Measurements from ENCODE around the gene NPW.
"Not testable (repeated sequence)": the region's sequence is repeated elsewhere in the genome, so short reads cannot be mapped to it uniquely, and the experiment has no call there.

The NPW gene

DNA sequence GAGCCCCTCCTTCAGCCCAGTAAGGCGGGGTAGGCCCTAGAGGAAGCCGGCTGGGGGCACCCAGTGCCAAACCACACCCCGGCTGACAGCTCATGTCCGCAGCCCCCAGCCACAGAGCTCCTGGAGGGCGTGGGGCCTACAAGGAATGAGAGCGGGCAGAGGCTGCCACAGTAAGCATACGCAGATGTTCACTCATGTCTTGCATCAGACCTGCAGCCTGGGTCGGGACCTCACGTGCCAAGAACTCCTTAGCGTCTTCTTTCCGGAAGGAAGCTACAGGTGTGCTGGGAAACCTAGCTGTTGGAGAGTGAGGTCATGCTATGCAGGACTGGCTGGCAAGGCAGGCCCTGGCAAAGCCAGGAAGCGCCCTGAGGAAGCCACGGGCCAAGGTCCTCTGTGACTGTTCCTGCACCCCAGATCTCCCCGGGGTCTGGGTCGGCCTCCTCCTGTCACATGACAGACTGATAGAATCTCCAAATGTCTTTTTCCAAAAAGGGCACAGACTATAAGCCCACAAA is 11.5 kb upstream of the NPW start:
- H3K9ac ChIP-seq (ENCODE audit: insufficient read length) = peak overlapping the region; percentile 98
- TF ChIP-seq EZH2 (IDR thresholded peaks at IDR 0.05) (no peak), FOXP2 (optimal IDR thresholded peaks at IDR 0.05; ENCODE audit: control extremely low read depth, extremely low read length, insufficient read depth) (no peak), POLR2AphosphoS5 (IDR thresholded peaks at IDR 0.05; ENCODE audit: borderline replicate concordance, low read depth, low read length) (no peak)
- peaks cover 14% of the 10 kb centered on the region; the same call in 1 of the 2 replicates for H3K36me3 ChIP-seq (ENCODE audit: insufficient read depth, low read length)
- H3K27ac ChIP-seq = peak overlapping the region; percentile 54; the same call in 1 of the 2 replicates
- DNase-seq (ENCODE audit: low read depth, low spot score) = no peak
- H3K9me3 ChIP-seq (ENCODE audit: low read depth, low read length) = no peaks in the 10 kb centered on the region
- H3K4me3 ChIP-seq = peak overlapping the region; percentile 96

DNA sequence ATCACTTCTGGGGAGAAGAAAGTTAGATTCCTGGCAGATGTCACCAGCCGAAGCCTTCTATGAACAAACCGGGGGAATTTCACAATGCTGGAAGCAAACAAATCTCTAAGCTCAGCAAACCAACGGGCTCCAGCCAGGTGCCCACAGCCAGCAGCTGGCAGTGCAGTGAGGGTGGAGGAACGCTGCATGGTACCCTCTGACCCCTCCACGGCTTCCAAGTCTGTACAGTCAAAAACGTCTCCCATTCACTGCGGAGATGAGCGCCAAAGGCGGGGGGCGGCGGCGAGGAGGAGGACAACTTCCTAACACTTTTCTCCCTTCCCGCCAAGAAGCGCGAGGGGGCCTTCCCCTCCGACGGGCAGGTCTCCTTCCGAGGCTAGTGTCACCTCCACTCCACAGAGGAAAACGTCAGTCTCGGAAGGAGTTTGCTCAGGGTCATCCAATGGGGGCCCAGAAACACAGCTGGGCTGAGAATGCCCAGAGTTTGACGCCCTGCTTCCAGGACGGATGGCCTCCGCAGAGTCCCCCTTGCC is 10.9 kb upstream of the NPW start:
- DNase-seq (ENCODE audit: low read depth, low spot score) = no peak

DNA sequence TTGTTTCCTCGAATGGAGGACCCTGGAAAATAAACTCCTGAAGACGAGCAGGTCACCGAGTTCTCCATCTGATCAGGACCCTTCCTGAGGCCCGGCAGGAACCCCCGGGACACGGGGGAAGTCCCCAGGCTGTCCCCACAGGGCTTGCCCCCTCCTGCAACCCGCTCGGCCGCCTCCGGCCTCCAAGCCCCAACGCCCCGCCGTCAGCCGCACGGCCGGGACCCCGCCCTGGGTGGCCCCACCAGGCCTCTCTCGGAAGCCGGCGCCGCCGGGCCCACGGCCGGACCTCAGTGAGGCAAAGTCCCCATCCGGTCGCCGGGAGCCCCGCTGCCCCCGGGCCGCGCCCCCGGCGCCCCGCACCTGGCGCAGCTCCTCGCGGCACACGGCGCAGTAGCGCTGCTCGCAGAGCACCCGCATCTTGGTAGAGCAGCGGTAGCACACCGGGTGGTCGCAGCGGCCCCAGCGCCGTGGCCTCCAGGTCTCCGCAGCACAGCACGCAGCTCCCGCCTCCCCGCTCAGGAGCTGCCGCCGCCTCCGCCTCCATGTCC is 10.3 kb upstream of the NPW start:
- Histone ChIP-seq H3K36me3 (ENCODE audit: insufficient read depth, low read length) (peaks cover 9% of the 10 kb centered on the region; the same call in 1 of the 2 replicates), H3K9me3 (ENCODE audit: low read depth, low read length) (no peaks in the 10 kb centered on the region), H3K27ac (peak overlapping the region; percentile 54), H3K4me3 (peak overlapping the region; percentile 96), H3K9ac (ENCODE audit: insufficient read length) (peak overlapping the region; percentile 98)
- DNase-seq (ENCODE audit: low read depth, low spot score) = no peak
- TF ChIP-seq POLR2AphosphoS5 (IDR thresholded peaks at IDR 0.05; ENCODE audit: borderline replicate concordance, low read depth, low read length) = no peak
- no peak for TF ChIP-seq EZH2 (IDR thresholded peaks at IDR 0.05)
- no peak for TF ChIP-seq FOXP2 (optimal IDR thresholded peaks at IDR 0.05; ENCODE audit: control extremely low read depth, extremely low read length, insufficient read depth)

More for the DNA sequence above, 10.9 kb upstream of the NPW start:
- Histone ChIP-seq H3K9ac (ENCODE audit: insufficient read length) (peak overlapping the region; percentile 98), H3K9me3 (ENCODE audit: low read depth, low read length) (no peaks in the 10 kb centered on the region), H3K36me3 (ENCODE audit: insufficient read depth, low read length) (peaks cover 9% of the 10 kb centered on the region; the same call in 1 of the 2 replicates), H3K27ac (peak overlapping the region; percentile 54), H3K4me3 (peak overlapping the region; percentile 96)
- TF ChIP-seq FOXP2 (optimal IDR thresholded peaks at IDR 0.05; ENCODE audit: control extremely low read depth, extremely low read length, insufficient read depth) = no peak
- TF ChIP-seq POLR2AphosphoS5 (IDR thresholded peaks at IDR 0.05; ENCODE audit: borderline replicate concordance, low read depth, low read length) = no peak
- TF ChIP-seq EZH2 (IDR thresholded peaks at IDR 0.05) = no peak

GRCh38 chr16:2009791-2010510 is 9.6 kb upstream of the NPW start, which contains the start of gene ZNF598:
ZNF598 (minus strand) TSS chr16:2009821.
- TF ChIP-seq FOXP2 (optimal IDR thresholded peaks at IDR 0.05; ENCODE audit: control extremely low read depth, extremely low read length, insufficient read depth) (no peak), POLR2AphosphoS5 (IDR thresholded peaks at IDR 0.05; ENCODE audit: borderline replicate concordance, low read depth, low read length) (peak; percentile 89)
- Histone ChIP-seq H3K4me3 (peak within 1 kb of the TSS; percentile 96), H3K36me3 (ENCODE audit: insufficient read depth, low read length) (peaks cover 9% of the 10 kb centered on the region; the same call in 1 of the 2 replicates), H3K9ac (ENCODE audit: insufficient read length) (peak within 1 kb of the TSS; percentile 98), H3K9me3 (ENCODE audit: low read depth, low read length) (no peaks in the 10 kb centered on the region), H3K27ac (peak within 1 kb of the TSS; percentile 85)
- DNase-seq (ENCODE audit: low read depth, low spot score) = no peak

- DNase-seq (ENCODE audit: low read depth, low spot score); H3K4me3 ChIP-seq; H3K9me3 ChIP-seq (ENCODE audit: low read depth, low read length); H3K27ac ChIP-seq; H3K9ac ChIP-seq (ENCODE audit: insufficient read length); H3K36me3 ChIP-seq (ENCODE audit: insufficient read depth, low read length): not testable (repeated sequence)
Measured at GRCh38 chr16:2011726-2012125, 7.9 kb upstream of the NPW start.

DNA sequence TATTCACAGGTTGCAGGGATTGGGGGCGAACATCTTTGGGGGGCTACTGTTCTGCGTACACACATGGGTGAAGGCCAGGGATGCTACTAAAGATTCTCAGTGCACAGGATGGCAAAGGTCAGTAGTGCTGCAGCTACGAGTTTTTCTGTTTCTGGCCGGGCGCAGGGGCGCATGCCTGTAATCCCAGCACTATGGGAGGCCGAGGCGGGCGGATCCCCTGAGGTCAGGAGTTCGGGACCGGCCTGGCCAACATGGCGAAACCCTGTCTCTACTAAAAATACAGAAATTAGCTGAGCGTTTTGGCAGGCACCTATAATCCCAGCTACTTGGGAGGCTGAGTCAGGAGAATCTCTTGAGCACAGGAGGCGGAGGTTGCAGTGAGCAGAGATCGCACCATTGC is 6.1 kb upstream of the NPW start:
- H3K27ac ChIP-seq = no peak overlapping the region
- no peaks in the 10 kb centered on the region for H3K36me3 ChIP-seq (ENCODE audit: insufficient read depth, low read length)
- no peak overlapping the region for H3K9ac ChIP-seq (ENCODE audit: insufficient read length)
- TF ChIP-seq EZH2 (IDR thresholded peaks at IDR 0.05) (no peak), POLR2AphosphoS5 (IDR thresholded peaks at IDR 0.05; ENCODE audit: borderline replicate concordance, low read depth, low read length) (no peak), FOXP2 (optimal IDR thresholded peaks at IDR 0.05; ENCODE audit: control extremely low read depth, extremely low read length, insufficient read depth) (no peak)
- H3K4me3 ChIP-seq = no peak overlapping the region
- no peak for DNase-seq (ENCODE audit: low read depth, low spot score)
- no peaks in the 10 kb centered on the region for H3K9me3 ChIP-seq (ENCODE audit: low read depth, low read length)

DNA sequence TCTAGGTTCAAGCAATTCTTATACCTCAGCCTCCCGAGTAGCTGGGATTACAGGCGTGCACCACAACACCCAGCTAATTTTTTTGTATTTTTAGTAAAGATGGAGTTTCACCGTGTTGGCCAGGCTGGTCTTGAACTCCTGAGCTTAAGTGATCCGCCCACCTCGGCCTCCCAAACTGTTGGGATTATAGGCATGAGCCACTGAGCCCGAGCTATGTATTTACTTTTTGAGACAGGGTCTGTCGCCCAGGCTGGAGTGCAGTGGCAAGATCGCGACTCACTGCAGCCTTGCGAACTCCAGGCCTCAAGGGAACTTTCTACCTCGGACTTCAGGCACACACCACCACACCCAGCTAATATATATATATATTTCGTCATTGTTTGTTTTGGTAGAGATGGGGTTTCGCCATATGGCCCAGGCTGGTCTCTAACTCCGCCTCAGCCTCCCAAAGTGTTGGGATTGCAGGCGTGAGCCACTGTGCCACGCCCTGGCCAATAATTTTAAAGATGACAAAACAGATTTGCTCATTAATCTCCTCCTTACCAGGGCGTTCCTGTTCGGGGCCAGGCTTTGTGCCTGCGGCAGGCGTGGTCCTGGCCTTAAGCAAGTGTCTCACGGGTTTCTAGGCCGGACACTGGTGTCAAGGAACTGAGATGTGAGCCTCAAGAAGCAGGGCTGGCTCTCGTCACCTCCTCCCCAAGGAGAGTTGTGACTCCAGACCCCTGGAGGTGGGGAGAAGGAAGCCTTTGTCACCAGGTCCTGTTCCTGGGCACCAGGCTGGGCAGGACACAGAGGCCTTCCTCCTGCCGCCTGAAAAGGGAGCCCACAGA is 4.3 kb upstream of the NPW start:
- Histone ChIP-seq H3K27ac (no peak overlapping the region), H3K36me3 (ENCODE audit: insufficient read depth, low read length) (no peaks in the 10 kb centered on the region), H3K9ac (ENCODE audit: insufficient read length) (no peak overlapping the region), H3K4me3 (no peak overlapping the region), H3K9me3 (ENCODE audit: low read depth, low read length) (no peaks in the 10 kb centered on the region)
- no peak for TF ChIP-seq FOXP2 (optimal IDR thresholded peaks at IDR 0.05; ENCODE audit: control extremely low read depth, extremely low read length, insufficient read depth)
- TF ChIP-seq POLR2AphosphoS5 (IDR thresholded peaks at IDR 0.05; ENCODE audit: borderline replicate concordance, low read depth, low read length) = no peak
- TF ChIP-seq EZH2 (IDR thresholded peaks at IDR 0.05) = no peak
- no peak for DNase-seq (ENCODE audit: low read depth, low spot score)

GRCh38 chr16:2015947-2016208 is 3.7 kb upstream of the NPW start:
- Histone ChIP-seq H3K27ac (no peak overlapping the region), H3K4me3 (no peak overlapping the region), H3K9me3 (ENCODE audit: low read depth, low read length) (no peaks in the 10 kb centered on the region), H3K36me3 (ENCODE audit: insufficient read depth, low read length) (no peaks in the 10 kb centered on the region), H3K9ac (ENCODE audit: insufficient read length) (no peak overlapping the region)
- no peak for DNase-seq (ENCODE audit: low read depth, low spot score)
- TF ChIP-seq POLR2AphosphoS5 (IDR thresholded peaks at IDR 0.05; ENCODE audit: borderline replicate concordance, low read depth, low read length) = no peak
- no peak for TF ChIP-seq EZH2 (IDR thresholded peaks at IDR 0.05)
- no peak for TF ChIP-seq FOXP2 (optimal IDR thresholded peaks at IDR 0.05; ENCODE audit: control extremely low read depth, extremely low read length, insufficient read depth)
